Upper lobe of left lung (tissue), 4 donors: Measurements from ENCODE around the gene TTPAL.

Source experiments
- EP300 ChIP-seq, 4 donors: sonication (generic); formaldehyde crosslinking; IDR thresholded peaks; one replicate each; pipeline ENCODE4 v1.5.1; 2017; ENCODE audit warnings: antibody characterized with exemption in 4 of 4, control low read depth in 2 of 4
- POLR2A ChIP-seq, 4 donors: fragments of 450-650 bp; IDR thresholded peaks; one replicate each; pipeline ENCODE4 v1.5.1; 2016 to 2017; ENCODE audit warnings: antibody characterized with exemption in 4 of 4, mild to moderate bottlenecking in 2 of 4
- TF ChIP-seq, protein P1 (sequence below), 6 experiments: fragments of 450-650 bp in 4 of 6; fragments of 200-600 bp in 2 of 6; sonication (generic) in 2 of 6; IDR thresholded peaks; one replicate each; pipeline ENCODE4 v1.5.1; 2016 to 2019; ENCODE audit warnings: antibody characterized with exemption in 6 of 6

DNA sequence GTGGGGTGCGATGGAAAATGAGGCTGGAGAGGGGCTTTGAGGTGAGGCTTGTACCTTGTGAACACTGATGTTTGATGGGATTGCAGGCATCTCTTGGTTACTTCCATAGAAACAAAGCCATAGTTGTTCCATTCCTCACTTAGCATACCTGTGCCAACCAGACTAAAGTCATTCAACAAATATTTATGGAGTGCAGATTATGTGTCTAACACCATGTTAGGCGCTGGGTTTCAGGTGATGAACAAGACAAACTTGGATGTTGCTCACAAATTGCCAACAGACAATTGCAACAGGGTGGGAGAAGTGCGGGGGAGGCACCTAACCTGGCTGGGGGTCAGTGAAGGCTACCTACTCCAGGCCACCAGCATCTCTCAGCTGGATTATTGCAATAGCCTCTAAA is 1.5 kb downstream of the TTPAL start:
- TF ChIP-seq, protein P1, sequence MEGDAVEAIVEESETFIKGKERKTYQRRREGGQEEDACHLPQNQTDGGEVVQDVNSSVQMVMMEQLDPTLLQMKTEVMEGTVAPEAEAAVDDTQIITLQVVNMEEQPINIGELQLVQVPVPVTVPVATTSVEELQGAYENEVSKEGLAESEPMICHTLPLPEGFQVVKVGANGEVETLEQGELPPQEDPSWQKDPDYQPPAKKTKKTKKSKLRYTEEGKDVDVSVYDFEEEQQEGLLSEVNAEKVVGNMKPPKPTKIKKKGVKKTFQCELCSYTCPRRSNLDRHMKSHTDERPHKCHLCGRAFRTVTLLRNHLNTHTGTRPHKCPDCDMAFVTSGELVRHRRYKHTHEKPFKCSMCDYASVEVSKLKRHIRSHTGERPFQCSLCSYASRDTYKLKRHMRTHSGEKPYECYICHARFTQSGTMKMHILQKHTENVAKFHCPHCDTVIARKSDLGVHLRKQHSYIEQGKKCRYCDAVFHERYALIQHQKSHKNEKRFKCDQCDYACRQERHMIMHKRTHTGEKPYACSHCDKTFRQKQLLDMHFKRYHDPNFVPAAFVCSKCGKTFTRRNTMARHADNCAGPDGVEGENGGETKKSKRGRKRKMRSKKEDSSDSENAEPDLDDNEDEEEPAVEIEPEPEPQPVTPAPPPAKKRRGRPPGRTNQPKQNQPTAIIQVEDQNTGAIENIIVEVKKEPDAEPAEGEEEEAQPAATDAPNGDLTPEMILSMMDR (IDR thresholded peaks at IDR 0.05): no peak
- TF ChIP-seq POLR2A (IDR thresholded peaks at IDR 0.05) (no peak), EP300 (IDR thresholded peaks at IDR 0.05) (no peak)
